Liver (tissue), 3 donors: ENCODE results near the gene HIVEP3.

ENCODE experiments used
- CTCF ChIP-seq: fragments of 150-350 bp; IDR thresholded peaks from 2 replicates; pipeline ENCODE4 v1.5.1; 2017; ENCODE audit warnings: improper control_type of control experiment, low read depth, low read length; ENCODE audit not compliant: missing input control
- FOXA1 ChIP-seq: IDR thresholded peaks from 2 replicates; pipeline ENCODE4 v1.6.1; 2016; ENCODE audit warnings: antibody characterized with exemption
- JUND ChIP-seq, 2 donors: IDR thresholded peaks; 2 replicates each; pipeline ENCODE4 v1.6.1; 2016; ENCODE audit warnings: antibody characterized with exemption in 2 of 2
- RAD21 ChIP-seq, 2 donors: IDR thresholded peaks; 2 replicates each; pipeline ENCODE4 v1.6.1; 2016; ENCODE audit warnings: antibody characterized with exemption in 2 of 2, mild to moderate bottlenecking in 2 of 2
- REST ChIP-seq: IDR thresholded peaks from 2 replicates; pipeline ENCODE4 v1.6.1; 2016; ENCODE audit warnings: antibody characterized with exemption, mild to moderate bottlenecking
- RXRA ChIP-seq, 2 donors: IDR thresholded peaks; 2 replicates each; pipeline ENCODE4 v1.6.1; 2017 to 2018; ENCODE audit warnings: antibody characterized with exemption in 2 of 2, mild to moderate bottlenecking in 1 of 2
- TAF1 ChIP-seq: conservative IDR thresholded peaks from 2 replicates; pipeline ENCODE4 v1.6.1; 2016; ENCODE audit warnings: antibody characterized with exemption, mild to moderate bottlenecking
- donor health status: healthy.
- donor health status: healthy.

- TF ChIP-seq CTCF (no peak), JUND (IDR thresholded peaks at IDR 0.05) (no peak), REST (no peak), RXRA (IDR thresholded peaks at IDR 0.05) (no peak), FOXA1 (no peak), TAF1 (no peak), RAD21 (IDR thresholded peaks at IDR 0.05) (no peak)
These were observed 39.1 kb downstream of the HIVEP3 start for GRCh38 chr1:41879617-41880016.
